GM21619 (cell line): Measurements from ENCODE around the gene AGPS.
"Not testable (repeated sequence)": the region's sequence is repeated elsewhere in the genome, so short reads cannot be mapped to it uniquely, and the experiment has no call there.

Experiments
- ATAC-seq: cut with Tn5 transposase; IDR thresholded peaks from one replicate; pipeline ENCODE4 v1.9.1; 2021; ENCODE audit not compliant: unreplicated experiment

Gene AGPS

DNA sequence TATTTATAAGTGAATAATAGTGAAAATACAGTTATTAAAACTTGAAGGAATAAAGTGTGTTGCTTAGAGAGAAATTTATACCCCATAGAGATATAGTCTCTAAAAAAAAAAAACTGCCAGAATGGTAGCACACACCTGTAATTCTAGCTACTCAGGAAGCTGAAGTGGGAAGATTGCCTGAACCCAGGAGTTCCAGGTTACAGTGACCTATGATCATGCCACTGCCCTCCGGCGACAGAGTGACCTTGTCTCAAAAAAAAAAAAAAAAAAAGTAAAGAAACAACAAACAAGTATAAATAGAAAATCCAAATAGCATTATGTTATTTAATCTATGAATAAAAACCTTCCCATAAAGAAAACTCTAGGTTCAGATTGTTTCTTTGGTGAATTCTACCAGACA lies 7.4 kb upstream of the AGPS start:
- no peak for ATAC-seq

DNA sequence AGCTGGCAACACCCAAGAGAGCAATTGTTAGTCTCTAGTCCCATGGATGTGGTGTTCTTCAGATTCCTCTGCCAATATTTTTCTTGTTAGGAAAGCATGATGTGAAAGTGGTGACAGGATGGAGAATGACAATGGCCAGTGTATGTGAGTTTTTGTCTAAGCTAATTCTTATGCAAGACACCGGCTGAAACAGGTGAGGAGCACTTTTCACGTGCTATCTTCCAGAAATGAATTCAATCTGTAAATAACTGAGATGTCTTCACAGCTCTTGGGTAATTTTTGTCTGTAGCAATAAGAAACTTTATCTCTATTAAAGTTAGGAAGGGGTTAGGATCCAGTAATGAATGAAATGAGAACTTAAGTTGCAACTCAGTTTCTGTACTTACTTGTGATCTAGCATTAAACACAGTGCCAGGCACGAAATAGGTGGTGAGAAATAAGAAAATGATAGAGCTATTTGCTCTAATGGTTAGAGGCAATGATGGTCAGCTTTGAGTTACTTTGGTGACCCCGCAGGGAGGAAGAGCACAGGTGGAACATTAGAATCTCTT lies 676 bp upstream of the AGPS start:
- ATAC-seq, result peak; percentile 1

DNA sequence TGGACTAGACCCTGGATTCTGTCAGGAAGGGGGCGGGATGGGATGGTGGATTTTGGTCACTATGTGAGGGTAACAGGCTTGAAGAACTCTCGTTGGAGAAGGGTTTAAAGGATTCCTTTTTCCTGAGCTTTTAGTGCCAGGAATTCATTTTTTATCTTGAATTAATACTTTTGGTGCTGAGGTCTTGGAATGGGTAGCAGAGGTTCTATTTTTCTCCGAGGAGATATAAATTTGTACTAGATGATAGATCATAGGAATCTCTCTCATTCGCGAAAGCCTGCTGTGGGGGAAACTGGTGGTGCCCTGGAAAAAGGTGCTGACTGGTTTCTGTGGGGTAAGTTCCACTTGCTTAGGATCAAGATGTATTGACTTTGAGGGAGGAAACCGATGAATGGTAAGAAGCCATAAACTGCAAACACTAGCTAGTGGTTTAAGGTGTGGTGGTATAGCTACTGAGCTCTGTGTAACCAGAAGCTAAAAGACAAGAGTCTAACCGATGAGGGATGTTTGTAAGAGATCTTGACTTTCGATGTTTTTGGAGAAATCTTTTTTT lies 706 bp downstream of the AGPS start:
- ATAC-seq, result no peak

DNA sequence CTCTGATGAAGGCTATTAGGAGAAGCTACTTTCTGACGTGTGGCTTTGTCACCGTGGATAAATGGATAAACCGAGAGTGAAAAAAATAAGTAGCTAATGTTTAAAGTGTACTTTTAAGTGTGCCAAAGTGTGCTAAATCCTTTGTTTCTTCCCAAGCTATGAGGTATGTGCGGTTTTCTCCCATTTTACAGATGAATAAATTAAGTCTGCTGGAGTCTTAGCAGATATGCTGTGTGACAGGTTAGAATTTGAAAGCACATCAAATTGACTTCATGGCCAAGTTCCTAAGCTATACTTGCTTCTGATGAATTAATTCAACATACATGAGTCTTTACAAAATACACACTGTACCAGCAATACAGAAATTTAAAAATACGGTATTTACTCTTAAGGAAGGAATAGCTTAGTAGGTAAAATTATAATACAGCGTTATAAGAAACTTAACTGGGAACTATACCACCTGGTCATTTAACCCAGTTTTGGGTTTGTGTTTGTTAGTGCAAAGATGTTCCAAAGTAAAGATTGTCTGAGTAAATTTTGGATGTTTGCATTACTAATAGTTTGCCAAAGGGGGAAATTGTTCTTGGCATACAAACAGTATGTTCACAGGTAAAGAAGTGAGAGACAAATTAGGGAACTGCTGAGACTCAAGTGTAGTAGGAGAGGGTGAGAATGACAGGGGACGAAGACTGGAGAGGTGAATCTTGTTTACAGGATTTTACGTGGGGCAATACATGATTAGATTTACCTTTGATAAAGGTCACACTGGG lies 1.4 kb downstream of the AGPS start:
- no peak for ATAC-seq

DNA sequence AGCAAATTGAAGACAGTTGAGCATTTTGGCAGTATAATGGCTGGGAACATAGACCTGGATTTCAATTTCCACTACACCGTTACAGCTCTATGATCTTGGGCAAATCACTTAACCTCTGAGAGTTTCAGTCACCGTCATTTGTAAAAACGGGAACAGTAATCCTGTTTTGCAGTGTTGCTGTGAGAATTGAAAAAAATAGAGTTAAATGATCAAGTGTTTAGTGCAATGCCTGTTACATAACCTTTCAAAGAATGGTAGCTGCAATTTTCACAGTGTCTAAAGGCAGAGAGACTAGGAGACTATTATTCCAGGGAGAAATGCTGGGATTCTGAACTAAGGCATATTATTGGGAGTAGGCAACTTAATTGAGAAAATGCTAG lies 2.0 kb downstream of the AGPS start:
- no peak for ATAC-seq

DNA sequence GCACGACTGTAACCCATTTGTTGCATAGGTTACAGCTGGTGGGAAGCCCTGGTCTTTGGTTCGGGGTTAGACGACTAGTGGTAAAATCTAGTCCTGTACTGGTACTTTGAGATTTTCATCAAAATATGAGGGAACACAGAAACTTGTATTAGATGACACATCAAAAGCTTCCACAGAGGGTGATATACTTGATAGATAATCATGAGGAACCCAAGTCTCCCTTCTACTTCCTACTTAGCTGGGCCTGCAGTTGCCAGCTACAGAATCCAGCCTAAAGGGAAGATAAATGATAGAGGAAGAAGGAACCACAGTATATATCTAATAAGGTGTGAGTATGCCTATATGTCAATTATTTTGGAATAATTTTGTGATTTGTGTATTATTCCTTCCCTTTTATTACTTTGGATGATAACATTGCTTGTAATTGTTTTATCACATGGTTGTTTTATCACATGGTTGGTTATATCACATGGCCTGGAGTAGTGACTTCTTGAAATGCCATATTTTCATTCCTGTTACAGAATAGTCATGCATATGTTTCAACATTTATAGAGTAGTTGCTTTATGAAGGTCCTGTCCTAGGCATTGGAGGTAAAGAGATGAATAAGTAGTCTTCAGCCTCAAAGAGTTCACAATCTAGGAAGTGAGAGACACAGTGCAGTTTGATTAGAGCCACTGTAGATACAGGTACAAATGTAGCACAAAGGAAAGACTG lies 2.9 kb downstream of the AGPS start:
- no peak for ATAC-seq

DNA sequence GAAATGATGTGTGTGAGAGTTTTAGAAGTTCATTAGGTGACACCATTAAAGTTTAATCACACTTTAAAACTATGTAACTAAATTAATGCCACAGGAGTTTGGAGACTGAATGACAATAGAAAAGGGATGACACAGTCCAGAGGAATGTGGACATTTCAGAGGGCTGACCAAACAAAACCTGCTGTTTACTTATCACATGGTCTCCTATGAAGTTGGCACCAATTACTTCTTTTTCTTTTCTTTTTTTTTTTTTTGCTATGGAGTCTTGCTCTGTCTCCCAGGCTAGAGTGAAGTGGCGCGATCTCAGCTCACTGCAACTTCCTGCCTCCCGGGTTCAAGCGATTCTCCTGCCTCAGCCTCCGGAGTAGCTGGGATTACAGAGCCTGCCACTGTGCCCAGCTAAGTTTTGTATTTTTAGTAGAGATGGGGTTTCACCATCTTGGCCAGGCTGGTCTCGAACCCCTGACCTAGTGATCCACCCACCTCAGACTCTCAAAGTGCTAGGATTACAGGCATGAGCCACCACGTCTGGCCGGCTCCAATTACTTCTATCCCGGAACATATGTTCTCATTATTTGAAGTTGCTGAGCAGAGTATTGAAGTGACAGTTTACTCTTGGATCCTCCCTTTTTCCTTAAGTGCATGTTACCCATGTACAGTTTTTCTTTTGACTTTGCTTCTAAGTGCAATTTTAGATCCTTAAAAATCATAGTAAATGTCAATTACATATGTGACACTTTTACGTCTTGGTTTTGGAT lies 4.3 kb downstream of the AGPS start:
- ATAC-seq, result no peak

DNA sequence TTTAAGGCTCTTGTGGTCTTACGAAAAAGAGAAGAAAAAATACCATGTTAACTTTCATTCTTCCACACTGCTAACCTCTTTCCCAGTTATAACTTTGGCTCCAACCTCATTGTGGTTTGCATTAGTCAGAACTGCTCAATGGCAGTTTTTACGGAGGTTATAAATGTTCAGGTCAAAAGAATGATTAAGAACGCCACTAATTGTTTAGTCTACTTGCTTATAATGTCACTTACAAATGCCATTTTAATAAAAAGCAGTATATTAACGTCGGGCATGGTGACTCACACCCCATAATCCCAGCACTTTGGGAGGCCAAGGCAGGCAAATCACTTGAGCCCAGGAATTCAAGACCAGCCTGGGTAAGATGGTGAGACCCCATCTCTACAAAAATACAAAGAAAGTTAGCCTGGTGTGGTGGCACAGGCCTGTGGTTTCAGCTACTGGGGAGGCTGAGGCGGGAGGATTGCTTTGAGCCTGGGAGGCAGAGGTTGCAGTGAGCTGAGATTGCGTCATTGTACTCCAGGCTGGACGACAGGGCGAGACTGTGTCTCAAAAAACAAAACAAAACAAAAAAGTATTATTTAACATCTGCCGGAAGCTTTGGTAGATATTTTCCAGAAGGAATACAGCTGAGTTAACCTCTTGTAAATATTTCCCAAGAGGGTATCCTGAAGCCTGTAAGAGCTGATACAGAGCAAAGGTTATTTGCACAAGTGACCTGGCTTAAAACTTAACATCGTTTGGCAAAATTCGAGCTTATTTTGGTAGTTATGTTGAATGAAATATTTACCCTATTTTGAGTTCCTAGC lies 5.1 kb downstream of the AGPS start:
- ATAC-seq, result no peak

DNA sequence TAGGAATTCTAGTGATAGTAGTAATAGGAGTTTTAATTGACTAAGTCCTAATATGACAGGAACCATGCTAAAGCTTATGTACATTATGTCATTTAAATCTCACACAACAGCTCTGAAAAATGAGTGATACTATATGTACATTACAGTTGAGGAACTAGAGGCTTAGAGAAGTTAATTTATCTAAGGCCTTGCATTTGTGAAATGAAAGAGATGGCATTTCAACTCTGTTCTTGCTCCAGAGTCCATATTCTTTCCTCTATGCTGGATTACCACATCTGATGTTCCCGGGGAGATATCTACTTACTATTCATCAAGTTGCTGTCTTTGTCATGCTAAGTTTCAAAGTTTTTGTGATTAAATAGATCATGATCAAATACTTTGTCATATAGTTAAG lies 5.7 kb downstream of the AGPS start:
- ATAC-seq, result no peak

DNA sequence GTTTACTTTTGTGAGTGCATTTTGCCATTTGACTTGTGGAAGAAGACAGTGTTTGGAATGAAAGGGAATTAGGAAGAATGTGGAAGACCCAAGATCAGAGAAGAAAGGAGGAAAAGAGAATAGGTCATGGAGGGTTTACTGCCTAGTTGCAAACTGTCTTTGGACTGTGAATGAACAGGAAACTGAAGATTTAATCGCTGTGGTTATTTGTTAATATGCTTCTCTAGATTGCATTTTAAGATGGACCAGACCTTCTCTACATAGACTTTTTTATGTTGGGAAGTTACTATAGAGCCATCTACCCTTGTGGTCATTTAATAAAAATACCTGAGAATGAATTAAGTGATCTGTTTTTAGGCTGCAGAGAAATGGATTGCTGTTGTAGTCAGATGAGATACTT lies 6.2 kb downstream of the AGPS start:
- no peak for ATAC-seq

DNA sequence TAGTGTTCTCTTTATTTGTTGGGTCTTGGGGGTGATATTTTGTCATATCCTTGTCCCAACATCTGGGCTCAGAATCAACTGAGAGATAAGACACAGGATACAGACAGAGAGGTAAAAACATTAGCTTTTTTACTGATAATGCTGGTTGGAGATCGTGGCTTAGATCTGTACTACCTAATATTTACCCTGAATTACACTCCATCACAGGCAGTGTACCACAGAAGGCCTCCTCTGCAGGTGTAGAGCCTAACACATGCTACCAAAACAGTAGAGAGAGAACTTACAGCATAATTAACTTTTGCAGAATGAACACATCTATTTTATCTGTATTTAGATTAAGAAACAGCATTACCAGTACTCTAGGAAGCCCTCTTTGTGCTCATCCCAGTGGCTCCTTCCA lies 6.8 kb downstream of the AGPS start:
- ATAC-seq, result no peak

DNA sequence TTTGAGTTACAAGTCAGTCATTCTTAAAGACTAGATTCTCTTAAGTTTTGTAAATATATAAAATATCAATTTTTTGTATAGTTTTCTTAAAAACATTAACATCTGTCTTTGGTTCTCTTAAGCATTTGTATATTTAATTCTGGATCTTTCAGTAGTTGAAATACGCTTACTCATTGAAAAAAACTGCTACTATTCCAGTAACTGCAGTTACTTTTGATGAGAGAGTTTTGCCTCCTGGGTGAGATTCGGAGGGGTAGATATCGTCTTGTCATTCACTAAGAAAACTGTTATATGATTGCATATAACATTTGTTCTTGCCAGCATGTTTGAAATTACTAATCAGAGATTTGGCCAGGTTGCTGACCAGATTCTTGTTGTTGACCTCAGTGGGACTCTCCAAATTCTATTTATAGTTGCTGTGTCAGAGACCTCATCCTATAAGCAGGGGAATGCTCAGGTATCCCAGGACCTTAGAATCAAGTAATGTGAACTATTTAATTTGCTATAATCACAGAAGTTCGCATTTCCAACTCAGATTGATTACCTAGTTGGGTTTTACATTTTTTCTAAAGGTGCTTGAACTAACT lies 7.9 kb downstream of the AGPS start:
- ATAC-seq, result no peak

DNA sequence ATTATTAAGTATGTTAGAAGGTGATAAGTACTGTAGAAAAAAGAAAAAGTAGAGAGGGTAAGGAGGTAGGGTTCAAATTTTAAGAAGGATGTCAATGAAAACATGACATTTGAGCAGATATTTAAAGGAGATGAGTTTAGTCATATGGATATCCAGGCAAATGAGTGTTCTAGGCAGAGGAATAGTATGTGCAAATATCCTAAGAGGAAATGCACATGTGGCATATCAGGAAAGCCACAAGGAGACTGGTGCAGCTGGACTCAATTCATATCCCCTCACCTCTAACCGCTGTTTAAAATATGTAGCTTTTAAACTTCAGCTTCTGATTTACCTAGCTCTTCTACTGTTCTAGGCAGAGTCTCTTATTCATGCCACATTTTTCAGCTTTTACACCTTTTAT lies 9.5 kb downstream of the AGPS start:
- no peak for ATAC-seq

DNA sequence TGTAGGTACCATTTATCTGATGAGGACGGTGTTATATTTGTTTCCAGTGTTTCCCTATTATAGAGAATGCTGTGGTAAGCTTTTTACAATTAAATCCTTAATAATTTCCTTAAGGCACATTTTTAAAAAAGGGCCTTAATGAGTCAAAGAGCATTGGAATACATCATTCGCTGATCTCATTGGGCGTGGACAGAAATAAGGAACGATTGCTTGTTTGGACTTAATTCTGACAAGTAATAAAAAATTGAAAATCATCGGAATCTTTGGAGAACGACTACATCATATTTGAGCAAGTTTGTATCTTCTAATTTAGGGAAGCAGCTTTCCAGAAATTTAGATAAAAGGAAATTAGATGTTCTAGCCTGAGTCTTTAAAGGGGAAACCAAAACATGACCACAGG lies 11.3 kb downstream of the AGPS start:
- no peak for ATAC-seq

DNA sequence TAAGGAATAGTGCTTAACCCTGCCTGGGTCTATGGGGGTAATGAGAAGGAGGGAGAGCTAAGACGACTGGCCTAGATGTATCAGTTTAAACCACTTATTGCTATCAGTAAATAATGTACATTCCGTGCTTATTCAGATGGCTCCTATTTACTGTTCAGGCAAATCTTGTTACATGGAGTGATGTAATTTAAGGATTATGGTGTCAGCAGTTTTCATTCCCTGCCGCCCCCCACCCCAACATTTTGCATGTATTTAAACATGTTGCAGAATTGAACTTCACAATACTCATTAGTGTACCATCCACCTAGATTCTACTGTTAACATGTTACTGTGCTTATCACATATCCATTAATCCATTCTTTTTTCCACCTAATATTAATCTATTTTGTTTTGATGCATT lies 11.7 kb downstream of the AGPS start:
- no peak for ATAC-seq

DNA sequence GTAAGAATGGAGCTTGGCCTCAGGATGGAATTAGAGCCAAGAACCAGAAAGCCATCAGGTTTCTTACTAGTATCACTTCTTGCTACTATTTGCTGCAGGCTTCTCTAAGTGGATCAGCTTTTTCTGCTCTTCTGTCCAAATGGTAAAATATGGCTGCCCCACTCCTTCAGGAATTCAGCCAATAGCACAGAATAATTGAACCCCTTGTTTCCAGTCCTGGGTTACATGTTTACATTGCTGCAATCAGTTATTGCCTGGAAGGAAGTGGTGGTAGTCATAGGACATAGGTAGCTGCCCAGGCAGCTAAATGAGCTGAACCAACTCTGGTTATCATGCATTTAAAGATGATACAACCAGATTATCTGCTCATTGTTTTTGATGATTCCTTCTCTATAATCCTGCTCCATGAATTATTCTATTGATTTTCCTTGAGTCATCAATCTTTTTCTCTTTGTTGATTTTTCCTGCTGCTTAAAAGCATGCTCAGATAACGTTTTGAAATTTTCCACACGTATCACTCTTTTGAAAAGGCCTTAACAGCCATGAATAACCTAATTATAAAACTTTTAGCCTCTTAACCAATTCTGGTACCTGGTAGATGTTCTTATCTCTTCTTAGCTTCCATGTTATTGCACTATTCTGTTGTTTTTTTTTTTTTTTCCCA lies 12.6 kb downstream of the AGPS start:
- no peak for ATAC-seq

DNA sequence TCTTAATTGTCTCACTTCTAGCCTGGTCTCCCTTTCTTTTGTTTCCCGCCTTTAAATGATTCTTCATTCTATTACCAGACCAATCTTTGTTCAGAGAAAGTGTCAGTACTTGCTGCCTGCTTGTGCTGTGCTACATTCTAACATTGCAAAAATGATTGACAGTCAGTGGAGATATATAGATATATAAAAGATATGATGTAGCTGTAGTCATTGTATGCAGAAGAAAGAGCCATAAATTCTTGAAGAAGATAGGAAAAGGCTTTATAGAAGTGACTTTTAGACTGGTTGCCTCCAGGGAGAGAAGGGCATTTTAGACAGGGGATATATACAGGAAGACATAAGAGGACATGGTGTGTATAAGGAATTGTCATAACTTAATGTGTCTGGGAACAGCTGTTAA lies 13.6 kb downstream of the AGPS start:
- no peak for ATAC-seq

DNA sequence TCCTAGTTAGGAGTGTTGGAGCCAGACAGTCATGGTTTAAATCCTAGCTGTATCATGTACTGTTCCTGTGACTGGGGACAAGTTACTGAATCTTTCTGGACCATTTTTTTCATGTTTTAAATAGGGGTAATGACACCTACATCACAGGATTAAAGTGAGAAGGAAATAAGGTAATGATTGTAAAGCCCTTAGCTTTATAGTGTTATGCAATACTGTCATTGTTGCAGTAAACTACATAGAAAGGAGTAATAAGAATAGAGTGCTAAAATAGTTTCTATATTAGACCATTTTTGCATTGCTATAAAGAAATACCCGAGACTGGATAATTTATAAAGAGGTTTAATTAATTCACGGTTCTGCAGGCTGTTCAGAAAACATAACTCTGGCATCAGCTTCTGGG lies 14.5 kb downstream of the AGPS start:
- ATAC-seq, result no peak

DNA sequence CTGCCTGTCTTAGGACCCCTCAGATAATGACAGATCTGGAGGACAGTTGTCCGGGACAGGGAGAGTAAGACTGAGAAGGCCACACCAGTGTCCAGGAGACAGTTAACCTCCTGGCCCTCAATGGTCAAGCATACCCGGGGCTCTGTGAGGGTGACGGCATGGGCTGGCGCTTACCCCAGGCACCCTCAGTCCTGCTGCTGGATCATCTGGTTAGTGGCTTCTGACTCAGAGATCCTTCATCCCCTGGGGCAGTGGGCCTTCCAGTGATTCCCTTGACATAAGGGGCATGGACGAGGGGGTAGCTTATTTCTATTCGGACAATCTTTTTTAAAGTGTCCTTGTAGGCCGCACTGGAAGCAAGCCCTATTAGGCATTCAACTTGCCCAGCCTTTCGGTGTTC lies 18.1 kb downstream of the AGPS start:
- ATAC-seq, result not testable (repeated sequence)

DNA sequence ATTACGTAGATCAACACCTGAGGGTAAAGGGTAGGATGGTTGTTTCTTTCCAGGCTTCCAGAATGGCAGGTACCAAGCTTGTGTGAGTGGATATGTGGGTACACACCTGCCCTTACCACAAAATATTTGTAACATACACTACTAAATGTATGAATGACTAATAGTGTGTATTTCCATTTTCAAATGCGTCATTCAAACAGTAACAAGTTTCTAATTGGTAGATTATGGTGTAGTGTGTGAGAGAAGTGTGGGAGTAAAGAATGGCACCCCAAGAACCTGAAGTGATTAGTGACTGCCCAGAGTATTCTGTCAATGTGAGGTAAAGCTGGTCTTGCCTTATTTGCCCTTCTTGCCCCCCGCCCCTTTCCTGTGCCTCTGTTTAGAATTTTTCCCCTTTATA lies 21.1 kb downstream of the AGPS start:
- no peak for ATAC-seq
